Fibroblast of skin of right biceps (primary cell): ENCODE results near the gene ACTN4.

Source experiments
- DNase-seq: peaks from one replicate; pipeline ENCODE4 v3.0.0-alpha.2; 2013

The ACTN4 gene

GRCh38 chr19:38780443-38780842 lies 133.0 kb downstream of the ACTN4 start:
- no peak for DNase-seq

- no peak for DNase-seq
These were observed 133.6 kb downstream of the ACTN4 start for GRCh38 chr19:38781058-38781457.
